ENCODE results near the gene WWOX.

WWOX gene

DNA sequence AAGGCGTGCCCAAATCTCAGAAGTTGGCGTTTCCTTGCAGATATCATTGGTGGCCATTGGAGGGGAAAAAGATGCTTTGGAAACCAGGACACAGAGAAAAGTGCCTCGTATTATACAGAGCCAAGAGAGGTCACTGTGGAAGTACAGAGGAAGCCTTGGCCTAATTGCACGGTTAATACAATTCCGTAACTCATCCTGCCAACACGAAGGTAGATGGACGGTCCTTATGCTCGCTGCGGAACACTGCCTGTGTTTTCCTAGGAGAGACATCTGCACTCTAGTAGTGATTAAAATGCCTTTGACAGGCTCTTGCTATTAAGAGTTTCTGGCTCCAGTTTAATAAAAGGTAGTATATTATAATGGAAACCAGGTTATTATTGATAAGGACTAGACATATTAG is 536.4 kb downstream of the WWOX start:
- Histone ChIP-seq H3K4me3 (ENCODE audit: low read depth, low read length) (no peak overlapping the region), H3K36me3 (ENCODE audit: control insufficient read depth, insufficient read depth, low read length) (no peaks in the 10 kb centered on the region), H3K9me3 (ENCODE audit: control insufficient read depth, insufficient read depth, low read length) (0 out of 2 replicates have a peak, but pooled peaks cover under 1% of the 10 kb centered on the region), H3K27ac (ENCODE audit: low read depth, low read length) (no peak overlapping the region), H3K4me1 (ENCODE audit: control insufficient read depth, insufficient read depth, low read length) (peaks cover 1% of the 10 kb centered on the region; the same call in 1 of the 2 replicates), H3K9ac (ENCODE audit: low read depth, low read length) (no peak overlapping the region), H3K27me3 (ENCODE audit: control insufficient read depth, insufficient read depth, low read length) (no peaks in the 10 kb centered on the region)

DNA sequence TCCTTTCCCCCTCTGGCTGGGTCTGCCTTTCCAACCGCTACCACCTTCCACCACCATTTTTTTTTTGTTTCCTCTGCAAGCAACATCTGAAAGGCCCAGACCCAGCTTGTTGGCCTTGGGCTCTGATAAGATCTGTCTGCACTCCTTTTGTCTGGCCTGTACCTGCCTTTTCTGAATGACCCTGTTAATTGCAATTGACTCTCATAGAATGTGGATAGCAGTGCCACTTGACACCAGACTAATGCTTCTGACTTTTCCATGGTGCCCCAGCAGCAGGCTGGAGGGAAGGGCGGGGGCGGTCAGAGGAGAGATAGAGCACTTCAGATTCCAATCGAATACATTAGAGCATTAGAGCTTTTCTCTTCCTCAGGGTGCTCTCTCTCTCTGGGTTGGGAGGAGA is 538.9 kb downstream of the WWOX start:
- Histone ChIP-seq H3K4me3 (ENCODE audit: low read depth, low read length) (no peak overlapping the region), H3K9ac (ENCODE audit: low read depth, low read length) (no peak overlapping the region), H3K36me3 (ENCODE audit: control insufficient read depth, insufficient read depth, low read length) (no peaks in the 10 kb centered on the region), H3K4me1 (ENCODE audit: control insufficient read depth, insufficient read depth, low read length) (peaks cover 9% of the 10 kb centered on the region), H3K27ac (ENCODE audit: low read depth, low read length) (no peak overlapping the region), H3K27me3 (ENCODE audit: control insufficient read depth, insufficient read depth, low read length) (no peaks in the 10 kb centered on the region), H3K9me3 (ENCODE audit: control insufficient read depth, insufficient read depth, low read length) (no peaks in the 10 kb centered on the region)

DNA sequence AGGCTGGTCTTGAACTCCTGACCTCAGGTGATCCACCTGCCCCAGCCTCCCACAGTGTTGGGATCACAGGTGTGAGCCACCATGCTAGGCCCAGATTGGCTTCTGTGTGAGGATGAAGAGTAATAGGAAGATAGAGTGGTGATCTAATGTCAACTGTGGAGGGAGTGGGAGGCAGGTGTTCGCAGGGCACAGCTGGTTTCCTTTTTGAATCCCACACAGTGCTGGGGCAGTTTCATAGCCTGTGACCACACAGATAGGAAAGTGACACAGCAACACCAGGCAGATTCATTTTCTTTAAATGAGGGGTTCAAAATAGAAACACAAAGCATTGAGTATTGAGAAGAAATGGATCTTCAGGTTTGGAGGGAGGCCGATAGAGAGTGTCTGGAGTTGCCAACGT is 540.3 kb downstream of the WWOX start:
- Histone ChIP-seq H3K27me3 (ENCODE audit: control insufficient read depth, insufficient read depth, low read length) (no peaks in the 10 kb centered on the region), H3K9me3 (ENCODE audit: control insufficient read depth, insufficient read depth, low read length) (no peaks in the 10 kb centered on the region), H3K4me3 (ENCODE audit: low read depth, low read length) (no peak overlapping the region), H3K4me1 (ENCODE audit: control insufficient read depth, insufficient read depth, low read length) (peaks cover 9% of the 10 kb centered on the region), H3K27ac (ENCODE audit: low read depth, low read length) (no peak overlapping the region), H3K9ac (ENCODE audit: low read depth, low read length) (no peak overlapping the region), H3K36me3 (ENCODE audit: control insufficient read depth, insufficient read depth, low read length) (no peaks in the 10 kb centered on the region)

DNA sequence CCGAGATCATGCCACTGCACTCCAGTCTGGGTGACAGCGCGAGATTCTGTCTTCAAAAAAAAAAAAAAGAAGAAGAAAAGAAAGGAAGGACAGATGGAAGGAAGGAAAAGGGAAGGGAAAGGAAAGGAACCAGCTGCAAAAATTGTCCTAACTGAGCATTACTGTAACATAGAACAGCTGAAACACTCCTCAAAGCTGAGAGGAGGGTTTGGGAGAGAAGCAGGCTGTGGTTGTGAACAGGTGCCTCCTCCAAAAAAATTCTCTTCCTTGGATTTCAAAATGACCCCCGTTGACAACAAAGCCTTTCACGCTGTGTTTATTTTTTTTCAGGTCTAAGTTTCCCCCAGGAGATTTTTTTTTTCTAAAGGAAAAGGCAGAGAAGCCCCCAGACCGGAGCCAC is 541.4 kb downstream of the WWOX start:
- Histone ChIP-seq H3K9me3 (ENCODE audit: control insufficient read depth, insufficient read depth, low read length) (no peaks in the 10 kb centered on the region), H3K36me3 (ENCODE audit: control insufficient read depth, insufficient read depth, low read length) (no peaks in the 10 kb centered on the region), H3K27ac (ENCODE audit: low read depth, low read length) (no peak overlapping the region), H3K27me3 (ENCODE audit: control insufficient read depth, insufficient read depth, low read length) (no peaks in the 10 kb centered on the region), H3K4me1 (ENCODE audit: control insufficient read depth, insufficient read depth, low read length) (peaks cover 13% of the 10 kb centered on the region), H3K4me3 (ENCODE audit: low read depth, low read length) (no peak overlapping the region), H3K9ac (ENCODE audit: low read depth, low read length) (no peak overlapping the region)

DNA sequence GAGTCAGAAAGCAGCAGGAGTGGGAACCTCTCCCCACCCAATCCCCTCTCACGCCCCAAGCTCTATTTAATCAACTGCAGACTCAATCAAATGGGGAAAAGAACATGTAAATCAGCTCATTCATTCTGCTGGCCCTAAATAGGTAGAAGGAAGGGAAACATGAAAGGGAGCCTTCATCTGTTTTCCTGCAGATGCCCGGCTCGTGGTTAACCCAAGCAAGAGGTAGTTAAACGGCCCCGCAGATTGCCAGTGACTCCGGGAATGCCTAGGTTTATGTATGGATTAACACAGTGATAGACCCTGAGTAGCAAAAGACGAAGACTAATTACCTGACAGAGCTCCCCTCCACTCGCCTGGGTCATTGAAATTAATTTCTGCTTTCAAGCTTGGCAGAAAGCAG is 542.0 kb downstream of the WWOX start:
- Histone ChIP-seq H3K27me3 (ENCODE audit: control insufficient read depth, insufficient read depth, low read length) (no peaks in the 10 kb centered on the region), H3K9ac (ENCODE audit: low read depth, low read length) (no peak overlapping the region), H3K27ac (ENCODE audit: low read depth, low read length) (peak overlapping the region; percentile 34), H3K36me3 (ENCODE audit: control insufficient read depth, insufficient read depth, low read length) (no peaks in the 10 kb centered on the region), H3K4me3 (ENCODE audit: low read depth, low read length) (no peak overlapping the region), H3K9me3 (ENCODE audit: control insufficient read depth, insufficient read depth, low read length) (no peaks in the 10 kb centered on the region), H3K4me1 (ENCODE audit: control insufficient read depth, insufficient read depth, low read length) (peaks cover 13% of the 10 kb centered on the region)

DNA sequence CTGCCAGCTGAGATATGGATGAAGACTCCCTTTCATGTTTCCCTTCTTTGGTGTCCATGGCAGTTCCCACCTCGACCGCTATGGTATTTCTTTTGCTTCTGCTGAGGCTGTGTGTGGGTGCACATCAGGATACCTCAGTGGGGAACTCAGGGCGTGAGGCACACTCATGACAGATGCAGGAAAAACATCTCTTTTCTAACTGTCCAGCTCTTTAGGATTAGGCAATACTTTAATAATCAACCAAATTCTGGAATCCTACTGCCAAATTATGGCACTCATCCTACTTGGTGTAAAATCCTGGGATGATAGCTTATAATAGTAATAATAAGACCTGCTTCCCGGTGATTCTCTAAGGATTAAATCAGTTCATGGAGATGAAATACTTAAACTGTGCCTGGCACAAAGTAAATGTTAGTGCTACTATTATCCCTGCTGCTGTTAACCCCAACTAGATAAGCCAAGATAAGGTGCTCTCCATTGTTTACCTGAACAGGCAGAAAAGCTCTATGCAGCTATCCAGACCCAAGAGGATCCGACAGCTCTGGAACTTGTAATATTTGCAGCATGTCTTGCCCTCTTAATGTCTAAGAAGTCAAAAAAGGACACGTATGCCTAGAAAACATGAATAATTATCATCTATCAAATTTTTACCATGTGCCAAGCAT is 543.3 kb downstream of the WWOX start:
- Histone ChIP-seq H3K27me3 (ENCODE audit: control insufficient read depth, insufficient read depth, low read length) (no peaks in the 10 kb centered on the region), H3K4me3 (ENCODE audit: low read depth, low read length) (no peak overlapping the region), H3K9me3 (ENCODE audit: control insufficient read depth, insufficient read depth, low read length) (no peaks in the 10 kb centered on the region), H3K9ac (ENCODE audit: low read depth, low read length) (no peak overlapping the region), H3K4me1 (ENCODE audit: control insufficient read depth, insufficient read depth, low read length) (peaks cover 13% of the 10 kb centered on the region), H3K27ac (ENCODE audit: low read depth, low read length) (no peak overlapping the region), H3K36me3 (ENCODE audit: control insufficient read depth, insufficient read depth, low read length) (no peaks in the 10 kb centered on the region)

DNA sequence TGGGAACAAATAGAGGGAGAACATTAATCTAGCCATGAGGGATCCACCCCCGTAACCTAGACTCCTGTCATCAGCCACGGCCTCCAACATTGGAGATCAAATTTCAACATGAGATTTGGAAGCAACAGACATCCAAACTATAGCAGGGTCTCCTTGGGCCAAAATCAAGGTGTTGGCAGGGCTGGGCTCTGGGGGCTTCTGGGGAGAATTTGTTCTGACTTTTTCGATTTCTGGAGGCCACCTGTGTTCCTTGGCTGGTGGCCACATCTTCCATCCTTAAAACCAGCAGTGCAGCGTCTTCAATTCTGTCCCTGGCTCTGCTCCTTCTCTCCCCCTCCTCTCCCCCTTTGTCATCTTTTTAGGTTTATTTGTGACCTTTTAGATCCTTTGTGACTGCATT is 546.2 kb downstream of the WWOX start:
- Histone ChIP-seq H3K36me3 (ENCODE audit: control insufficient read depth, insufficient read depth, low read length) (no peaks in the 10 kb centered on the region), H3K27me3 (ENCODE audit: control insufficient read depth, insufficient read depth, low read length) (no peaks in the 10 kb centered on the region), H3K9me3 (ENCODE audit: control insufficient read depth, insufficient read depth, low read length) (no peaks in the 10 kb centered on the region), H3K4me3 (ENCODE audit: low read depth, low read length) (no peak overlapping the region), H3K9ac (ENCODE audit: low read depth, low read length) (no peak overlapping the region), H3K27ac (ENCODE audit: low read depth, low read length) (no peak overlapping the region), H3K4me1 (ENCODE audit: control insufficient read depth, insufficient read depth, low read length) (peaks cover 17% of the 10 kb centered on the region)

DNA sequence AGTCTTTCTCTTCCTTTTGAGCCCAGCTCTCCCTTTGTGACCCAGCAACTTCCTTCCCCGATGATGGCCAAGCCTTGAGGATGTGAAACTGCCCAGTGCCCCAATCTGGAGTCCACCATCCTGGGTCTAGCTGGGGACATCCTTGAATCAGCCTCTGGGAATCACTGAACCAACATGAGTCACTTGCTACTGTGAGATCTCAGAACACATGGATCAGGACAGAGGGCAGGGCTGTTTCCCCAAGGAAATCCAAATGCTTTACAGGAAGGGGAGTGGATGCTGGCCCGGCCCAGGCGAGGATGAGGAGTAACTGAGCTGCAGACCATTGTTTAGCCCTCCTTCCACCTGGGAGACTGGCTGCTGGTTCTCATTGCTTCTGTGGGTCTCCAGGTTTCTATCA is 547.6 kb downstream of the WWOX start:
- no peak overlapping the region for H3K4me3 ChIP-seq (ENCODE audit: low read depth, low read length)
- no peaks in the 10 kb centered on the region for H3K36me3 ChIP-seq (ENCODE audit: control insufficient read depth, insufficient read depth, low read length)
- peaks cover 8% of the 10 kb centered on the region; the same call in 1 of the 2 replicates for H3K4me1 ChIP-seq (ENCODE audit: control insufficient read depth, insufficient read depth, low read length)
- H3K9me3 ChIP-seq (ENCODE audit: control insufficient read depth, insufficient read depth, low read length): no peaks in the 10 kb centered on the region
- no peak overlapping the region for H3K27ac ChIP-seq (ENCODE audit: low read depth, low read length)
- H3K27me3 ChIP-seq (ENCODE audit: control insufficient read depth, insufficient read depth, low read length): no peaks in the 10 kb centered on the region
- H3K9ac ChIP-seq (ENCODE audit: low read depth, low read length): no peak overlapping the region

DNA sequence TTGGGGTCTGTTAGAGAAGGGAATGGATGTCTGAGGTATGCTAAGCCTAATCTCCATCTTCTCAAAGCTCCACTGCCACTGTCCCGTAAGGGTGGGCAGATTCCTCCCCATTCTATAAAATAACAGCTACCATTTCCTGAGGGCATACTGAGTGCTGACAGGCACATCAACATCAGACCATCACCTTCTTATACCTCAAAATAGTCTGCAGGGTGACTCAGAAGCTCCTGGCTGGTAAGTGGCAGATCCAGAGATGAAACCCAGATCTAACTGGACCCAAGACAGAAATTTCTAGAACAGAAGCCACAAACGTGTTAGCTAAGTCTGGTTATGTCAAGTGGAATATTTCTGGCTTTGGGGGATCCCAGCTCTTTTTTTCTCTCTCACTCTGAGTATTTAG is 548.0 kb downstream of the WWOX start:
- Histone ChIP-seq H3K9ac (ENCODE audit: low read depth, low read length) (no peak overlapping the region), H3K36me3 (ENCODE audit: control insufficient read depth, insufficient read depth, low read length) (no peaks in the 10 kb centered on the region), H3K4me3 (ENCODE audit: low read depth, low read length) (no peak overlapping the region), H3K4me1 (ENCODE audit: control insufficient read depth, insufficient read depth, low read length) (peaks cover 8% of the 10 kb centered on the region; the same call in 1 of the 2 replicates), H3K9me3 (ENCODE audit: control insufficient read depth, insufficient read depth, low read length) (no peaks in the 10 kb centered on the region), H3K27me3 (ENCODE audit: control insufficient read depth, insufficient read depth, low read length) (no peaks in the 10 kb centered on the region), H3K27ac (ENCODE audit: low read depth, low read length) (no peak overlapping the region)

DNA sequence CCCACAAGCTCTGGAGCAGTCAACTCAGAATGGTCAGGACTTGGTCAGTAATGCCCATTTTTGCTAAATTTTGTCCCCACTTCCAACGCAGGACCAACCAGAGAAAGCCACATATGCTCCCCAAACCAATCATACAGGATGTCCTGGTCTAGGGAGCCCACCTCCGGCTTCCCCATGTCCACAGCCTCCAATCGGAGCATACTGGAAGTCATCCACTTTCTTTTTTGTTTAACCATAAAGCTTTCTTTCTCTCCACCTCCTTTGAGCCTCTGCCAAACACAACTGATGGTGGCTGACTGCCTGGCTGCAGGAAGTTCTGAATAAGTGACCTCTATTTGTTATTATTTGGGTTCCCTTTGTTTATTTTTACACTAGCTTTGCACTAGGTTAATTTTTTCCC is 549.1 kb downstream of the WWOX start:
- no peak overlapping the region for H3K9ac ChIP-seq (ENCODE audit: low read depth, low read length)
- H3K9me3 ChIP-seq (ENCODE audit: control insufficient read depth, insufficient read depth, low read length): no peaks in the 10 kb centered on the region
- no peak overlapping the region for H3K27ac ChIP-seq (ENCODE audit: low read depth, low read length)
- peaks cover 8% of the 10 kb centered on the region; the same call in 1 of the 2 replicates for H3K4me1 ChIP-seq (ENCODE audit: control insufficient read depth, insufficient read depth, low read length)
- no peaks in the 10 kb centered on the region for H3K36me3 ChIP-seq (ENCODE audit: control insufficient read depth, insufficient read depth, low read length)
- H3K27me3 ChIP-seq (ENCODE audit: control insufficient read depth, insufficient read depth, low read length): no peaks in the 10 kb centered on the region
- no peak overlapping the region for H3K4me3 ChIP-seq (ENCODE audit: low read depth, low read length)

DNA sequence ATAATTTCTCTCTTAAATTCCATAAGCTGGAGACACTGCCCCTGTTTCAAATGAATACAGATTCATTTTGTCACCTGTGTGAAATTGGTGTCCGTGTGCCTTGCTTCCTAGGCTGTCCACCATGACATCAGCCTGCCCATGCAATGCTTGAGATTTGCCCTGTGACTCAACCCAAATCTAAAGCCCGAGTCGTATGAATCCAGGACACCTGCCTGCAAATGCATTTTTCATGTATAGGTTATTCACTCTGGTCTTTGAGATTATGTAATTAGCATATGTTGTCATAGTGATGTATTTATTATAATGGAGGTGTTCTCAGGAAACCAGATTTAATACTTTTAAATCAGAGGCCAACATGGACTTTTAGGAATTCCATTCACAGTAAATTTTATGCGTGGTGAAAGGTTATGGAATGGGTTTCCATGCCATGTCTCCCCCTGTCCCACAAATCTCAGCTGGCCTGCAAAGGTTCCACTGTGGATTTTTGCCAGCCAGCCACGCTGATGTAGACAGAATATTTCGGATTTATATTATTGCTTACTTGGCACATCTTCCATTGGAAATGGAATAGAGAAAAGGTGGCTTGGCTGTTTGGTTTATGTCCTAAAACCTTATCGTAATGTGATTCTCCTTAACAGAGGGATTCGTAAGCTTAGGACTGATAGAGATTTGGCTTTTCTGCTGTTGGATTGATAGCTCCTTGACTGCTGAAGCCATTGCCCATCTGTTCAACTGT is 551.1 kb downstream of the WWOX start:
- no peaks in the 10 kb centered on the region for H3K9me3 ChIP-seq (ENCODE audit: control insufficient read depth, insufficient read depth, low read length)
- no peaks in the 10 kb centered on the region for H3K27me3 ChIP-seq (ENCODE audit: control insufficient read depth, insufficient read depth, low read length)
- H3K4me1 ChIP-seq (ENCODE audit: control insufficient read depth, insufficient read depth, low read length): peaks cover 4% of the 10 kb centered on the region; the same call in 1 of the 2 replicates
- H3K27ac ChIP-seq (ENCODE audit: low read depth, low read length): no peak overlapping the region
- no peaks in the 10 kb centered on the region for H3K36me3 ChIP-seq (ENCODE audit: control insufficient read depth, insufficient read depth, low read length)
- no peak overlapping the region for H3K9ac ChIP-seq (ENCODE audit: low read depth, low read length)
- no peak overlapping the region for H3K4me3 ChIP-seq (ENCODE audit: low read depth, low read length)
